ENCODE measurements around the gene ZNF83.
A peak's percentile ranks its signal among the peaks of the same experiment; 100 is the strongest.
"Not testable (repeated sequence)": the region's sequence is repeated elsewhere in the genome, so short reads cannot be mapped to it uniquely, and the experiment has no call there.

The ZNF83 gene

DNA sequence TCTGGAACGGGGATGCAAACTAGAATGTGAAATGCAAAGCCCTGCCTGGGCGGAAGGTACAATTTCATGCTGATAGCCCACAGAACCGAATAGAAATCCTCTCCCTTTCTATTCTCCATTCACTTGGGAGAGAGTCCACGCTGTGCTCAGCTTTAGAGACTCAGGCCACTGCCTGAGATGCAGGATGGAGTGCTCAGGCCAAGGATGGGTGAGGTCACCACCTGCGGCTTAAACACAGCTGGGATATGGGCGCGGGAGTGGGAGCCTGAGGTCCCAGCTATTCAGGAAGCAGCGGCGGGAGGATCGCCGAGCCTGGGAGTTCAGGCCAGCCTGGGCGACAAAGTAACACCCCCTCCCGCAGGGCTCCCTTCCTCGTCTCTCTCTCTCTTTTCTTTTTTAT lies 446 bp upstream of the ZNF83 start:
- DNase-seq: no peak

DNA sequence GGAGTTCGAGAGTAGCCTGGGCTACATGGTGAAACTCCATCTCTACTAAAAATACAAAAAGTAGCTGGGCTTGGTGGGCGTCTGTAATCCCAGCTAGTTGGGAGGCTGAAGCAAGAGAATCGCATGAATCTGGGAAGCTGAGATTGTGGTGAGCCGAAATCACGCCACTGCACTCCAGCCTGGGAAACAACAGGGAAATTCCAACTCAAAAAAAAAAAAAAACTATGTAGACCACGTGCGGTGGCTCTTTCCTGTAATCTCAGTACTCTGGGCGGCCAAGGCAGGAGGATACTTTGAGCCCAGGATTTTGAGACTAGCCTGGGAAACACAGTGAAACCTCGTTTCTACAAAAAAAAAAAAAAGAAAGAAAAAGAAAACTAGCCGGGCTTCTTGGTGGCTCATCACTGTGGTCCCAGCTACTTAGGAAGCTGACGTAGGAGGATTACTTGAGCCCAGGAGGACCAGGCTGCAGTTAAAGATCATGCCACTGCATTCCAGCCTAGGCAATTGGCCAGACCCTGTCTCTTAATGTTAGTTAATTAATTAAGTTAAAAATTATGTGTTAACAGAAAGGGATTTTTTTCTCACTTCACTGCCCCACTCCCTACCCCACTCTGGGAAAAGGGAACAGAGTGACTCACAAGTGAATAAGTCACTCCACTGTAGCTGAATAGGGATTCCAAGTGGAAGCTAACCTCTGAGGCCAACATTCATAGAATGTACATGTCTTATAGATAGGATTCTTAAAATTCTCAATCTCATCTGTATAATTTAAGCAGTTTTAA lies 2.2 kb downstream of the ZNF83 start:
- DNase-seq: no peak

- not testable (repeated sequence) for DNase-seq
Observed at GRCh38 chr19:52627441-52627840, 10.7 kb downstream of the ZNF83 start.

GRCh38 chr19:52626915-52627314 lies 11.2 kb downstream of the ZNF83 start:
- DNase-seq: no peak

- no peak for DNase-seq
Observed at GRCh38 chr19:52622261-52622660, 15.9 kb downstream of the ZNF83 start.

DNA sequence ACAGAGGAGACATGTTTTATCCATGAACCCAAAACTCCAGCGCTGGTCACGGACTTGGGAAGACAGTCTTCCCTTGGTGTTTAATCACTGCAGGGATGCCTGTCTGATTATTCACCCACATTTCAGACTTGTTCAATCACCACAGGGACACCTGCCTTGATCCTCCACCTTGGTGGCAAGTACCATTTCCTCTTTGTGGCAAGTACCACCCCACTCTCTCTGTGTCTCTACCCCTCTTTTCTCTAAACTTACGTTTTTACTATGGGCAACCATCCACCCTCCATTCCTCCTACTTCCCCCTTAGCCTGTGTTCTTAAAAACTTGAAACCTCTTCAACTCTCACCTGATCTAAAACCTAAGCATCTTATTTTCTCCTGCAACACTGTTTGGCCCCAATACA lies 16.8 kb downstream of the ZNF83 start:
- DNase-seq: no peak

- no peak for DNase-seq
Observed at GRCh38 chr19:52613299-52613906, 24.8 kb downstream of the ZNF83 start.

- DNase-seq: no peak
Observed at GRCh38 chr19:52603558-52604207, 34.5 kb downstream of the ZNF83 start.

DNA sequence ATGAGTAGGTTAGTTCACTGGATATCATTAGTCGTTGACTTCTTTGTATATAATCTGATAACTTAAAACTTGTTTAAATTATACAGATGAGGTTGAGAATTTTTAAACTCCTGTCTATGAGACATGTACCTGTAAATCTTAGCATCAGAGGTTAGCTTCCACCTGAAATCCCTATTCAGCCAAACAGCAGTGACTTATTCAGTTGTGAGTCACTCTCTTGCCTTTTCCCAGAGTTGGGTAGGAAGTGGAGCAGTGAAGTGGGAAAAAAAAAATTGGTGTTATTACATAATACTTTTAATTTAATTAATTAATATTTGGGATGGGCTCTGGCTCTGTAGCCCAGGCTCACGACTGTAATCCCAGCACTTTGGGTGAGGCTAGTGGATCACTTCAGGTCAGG lies 35.2 kb downstream of the ZNF83 start:
- DNase-seq: no peak

- DNase-seq: not testable (repeated sequence)
Observed at GRCh38 chr19:52601974-52602366, 36.2 kb downstream of the ZNF83 start.

DNA sequence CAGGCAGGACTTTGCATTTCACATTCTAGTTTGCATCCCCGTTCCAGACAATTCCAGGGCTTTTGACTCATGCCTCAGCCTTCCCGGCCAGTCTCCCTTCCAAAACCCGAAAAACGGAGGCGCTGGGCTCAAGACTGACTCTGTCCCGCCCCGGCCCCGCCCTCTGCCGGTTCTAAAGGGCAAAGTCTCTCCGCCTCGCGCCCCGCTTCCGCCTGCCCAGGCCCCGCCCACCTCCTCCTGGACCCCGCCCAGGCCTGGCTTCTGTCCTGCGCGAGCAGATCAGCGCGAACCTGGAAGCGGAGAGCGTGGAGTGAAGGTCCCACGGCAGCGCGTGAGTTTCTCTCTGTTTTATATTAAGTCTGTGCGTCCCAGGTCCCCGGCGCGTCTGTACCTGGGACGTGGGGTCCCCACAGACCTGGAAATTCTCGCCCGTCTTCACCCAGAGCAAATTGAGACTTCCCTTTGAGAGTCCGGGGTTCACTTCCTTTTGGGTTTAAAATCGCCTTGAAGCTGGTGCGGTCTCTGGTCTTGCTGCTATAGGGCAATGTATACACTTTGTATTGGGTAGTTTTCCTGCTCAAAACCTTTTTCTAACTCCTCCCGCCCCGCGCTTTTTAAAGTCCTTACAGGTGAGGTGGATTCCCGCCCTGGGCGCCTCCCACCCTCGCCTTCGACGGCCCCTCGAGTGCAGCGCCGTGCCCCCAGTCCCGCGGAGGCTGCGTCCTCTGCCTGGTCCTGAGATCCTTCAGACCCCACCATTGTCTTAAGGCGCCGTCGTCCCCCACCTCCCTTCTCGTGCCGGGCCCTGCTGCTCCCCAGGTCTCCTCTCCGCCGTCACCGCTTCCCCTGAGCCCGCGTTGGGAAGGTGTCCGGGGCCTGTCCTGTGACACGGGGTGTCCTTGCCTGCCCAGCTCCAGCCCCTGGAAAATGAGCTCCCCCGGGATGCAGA lies 36.9 kb downstream of the ZNF83 start:
- peak; percentile 58 to 94 (median 86) for DNase-seq

- peak in 1 of 4 experiments; percentile 25 for DNase-seq
Observed at GRCh38 chr19:52600639-52601024, 37.5 kb downstream of the ZNF83 start.

DNA sequence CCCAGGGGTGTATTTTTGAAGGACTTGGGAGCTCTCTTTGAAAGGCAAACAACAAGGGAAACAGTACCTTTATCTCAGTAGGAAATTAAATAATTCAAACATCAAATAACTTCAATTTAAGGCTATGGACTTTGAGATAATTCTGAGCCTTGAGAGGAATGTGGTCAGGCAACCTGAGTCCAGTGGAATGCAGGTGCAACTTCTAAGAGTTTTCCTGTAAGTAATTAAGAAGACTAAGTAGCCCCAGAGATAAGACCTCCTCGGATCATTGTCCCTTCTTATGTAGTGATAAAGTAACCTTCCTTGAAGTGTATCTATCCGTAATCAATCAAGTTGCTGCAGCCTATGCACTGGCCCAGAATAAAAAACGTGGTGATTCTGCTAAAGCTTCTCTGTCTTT lies 38.9 kb downstream of the ZNF83 start:
- no peak for DNase-seq

- DNase-seq: not testable (repeated sequence)
Observed at GRCh38 chr19:52593441-52593840, 44.7 kb downstream of the ZNF83 start.

DNA sequence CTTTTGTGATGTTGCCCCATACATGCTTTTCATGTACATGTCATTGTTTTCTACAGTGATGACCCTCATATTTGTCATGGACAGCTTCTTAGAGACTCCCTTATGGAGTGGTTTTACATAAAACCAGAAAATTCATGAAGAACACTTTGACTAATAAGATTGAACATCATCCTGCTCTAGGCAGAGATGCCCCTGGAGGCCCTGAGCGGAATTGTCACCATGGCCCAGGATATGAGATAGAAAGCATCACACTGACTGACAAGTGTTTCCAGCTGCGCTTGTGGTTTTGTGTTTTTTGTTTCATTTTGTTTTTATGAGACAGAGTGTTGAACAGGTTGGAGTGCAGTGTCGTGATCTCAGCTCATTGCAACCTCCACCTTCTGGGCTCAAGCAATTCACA lies 45.9 kb downstream of the ZNF83 start:
- DNase-seq: no peak

- no peak for DNase-seq
Observed at GRCh38 chr19:52590728-52591127, 47.4 kb downstream of the ZNF83 start.

GRCh38 chr19:52585604-52586003 lies 52.6 kb downstream of the ZNF83 start:
- DNase-seq: no peak

DNA sequence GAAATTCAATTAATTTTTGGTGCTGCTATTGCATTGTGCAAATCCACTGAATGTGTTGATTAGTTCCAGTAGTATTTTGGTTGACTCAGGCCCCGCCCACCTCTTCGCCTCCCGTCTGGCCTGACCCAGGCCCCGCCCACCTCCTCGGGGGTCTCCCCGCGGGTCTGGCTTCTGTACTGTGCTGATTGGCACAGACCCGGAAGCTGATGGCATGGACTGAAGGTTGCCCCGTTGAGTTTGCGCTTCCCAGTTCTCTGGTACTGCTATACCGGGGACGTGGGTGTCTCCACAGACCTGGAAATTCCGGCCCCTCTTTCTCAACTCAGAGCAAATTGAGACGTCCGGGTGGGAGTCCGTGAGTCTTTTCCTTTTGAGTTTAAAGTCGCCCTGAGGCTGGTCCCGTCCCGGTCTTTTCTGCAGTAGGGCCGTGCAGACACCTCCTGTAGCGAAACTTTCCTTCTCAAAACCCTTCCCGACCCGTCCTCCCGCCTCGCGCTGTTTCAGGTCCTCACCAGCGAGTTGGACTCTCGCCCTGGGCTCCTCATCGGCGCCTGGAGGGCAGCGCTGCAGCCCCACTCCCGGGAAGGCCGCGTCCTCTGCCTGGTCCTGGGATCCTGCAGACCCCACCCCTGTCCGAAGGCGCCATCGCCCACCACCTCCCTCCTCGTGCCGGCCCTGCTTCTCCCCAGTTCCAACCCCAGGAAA lies 53.3 kb downstream of the ZNF83 start:
- no peak for DNase-seq

DNA sequence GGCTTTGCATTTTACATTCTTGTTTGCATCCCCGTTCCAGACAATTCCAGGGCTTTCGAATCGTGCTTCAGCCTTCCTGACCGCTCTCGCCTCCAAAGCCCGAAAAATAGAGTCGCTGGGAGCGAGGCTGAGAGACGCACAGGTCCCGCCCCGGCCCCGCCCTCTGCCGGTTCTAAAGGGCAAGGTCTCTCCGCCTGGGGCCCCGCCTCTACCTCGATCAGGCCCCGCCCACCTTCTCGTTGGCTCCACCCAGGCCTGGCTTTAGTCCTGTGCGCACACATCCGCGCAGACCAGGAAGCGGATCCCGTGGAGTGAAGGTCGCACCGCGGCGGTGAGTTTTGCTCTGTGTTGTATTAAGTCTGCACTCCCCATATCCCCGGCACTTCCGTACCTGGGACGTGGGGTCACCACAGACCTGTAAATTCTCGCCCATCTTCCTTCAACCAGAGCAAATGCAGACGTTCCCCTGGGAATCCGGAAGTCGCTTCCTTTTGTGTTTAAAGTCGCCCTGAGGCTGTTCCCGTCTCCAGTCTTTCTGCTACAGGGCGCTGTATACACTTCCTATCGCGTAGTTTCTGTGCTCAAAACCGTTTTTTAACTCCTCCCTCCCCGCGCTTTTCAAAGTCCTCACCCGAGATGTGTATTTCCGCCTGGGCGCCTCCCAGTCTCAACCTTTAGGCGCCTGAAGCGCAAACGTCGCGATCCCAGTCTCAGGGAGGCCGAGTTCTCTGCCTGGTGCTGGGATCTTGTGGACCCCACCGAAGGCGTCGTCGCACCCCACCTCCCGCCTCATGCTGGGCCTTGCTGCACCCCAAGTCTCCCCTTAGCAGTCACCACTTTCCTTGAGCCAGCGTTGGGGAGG lies 67.9 kb downstream of the ZNF83 start, which contains the start of gene ZNF701:
Gene ZNF701, plus strand, starts transcription at position 288 of the 862 bp plus-strand sequence. CDS start 3,861 bp downstream, outside the sequence.
- peak; percentile 90 to 95 (median 92) for DNase-seq

DNA sequence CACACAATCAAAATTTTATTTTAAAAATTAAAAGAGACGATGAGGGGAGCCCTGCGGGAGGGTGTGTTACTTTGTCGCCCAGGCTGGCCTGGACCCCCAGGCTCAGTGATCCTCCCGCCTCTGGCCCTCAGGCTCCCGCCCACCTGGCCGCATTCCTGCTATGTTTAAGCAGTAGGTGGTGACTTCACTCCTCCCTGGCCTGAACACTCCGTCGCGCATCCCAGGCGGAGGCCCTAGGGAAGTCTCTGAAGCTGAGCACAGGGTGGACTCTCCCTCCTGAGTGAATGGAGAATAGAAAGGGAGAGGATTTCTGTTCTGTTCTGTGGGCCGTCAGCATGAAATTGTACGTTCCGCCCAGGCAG lies 68.5 kb downstream of the ZNF83 start:
- not testable (repeated sequence) for DNase-seq

DNA sequence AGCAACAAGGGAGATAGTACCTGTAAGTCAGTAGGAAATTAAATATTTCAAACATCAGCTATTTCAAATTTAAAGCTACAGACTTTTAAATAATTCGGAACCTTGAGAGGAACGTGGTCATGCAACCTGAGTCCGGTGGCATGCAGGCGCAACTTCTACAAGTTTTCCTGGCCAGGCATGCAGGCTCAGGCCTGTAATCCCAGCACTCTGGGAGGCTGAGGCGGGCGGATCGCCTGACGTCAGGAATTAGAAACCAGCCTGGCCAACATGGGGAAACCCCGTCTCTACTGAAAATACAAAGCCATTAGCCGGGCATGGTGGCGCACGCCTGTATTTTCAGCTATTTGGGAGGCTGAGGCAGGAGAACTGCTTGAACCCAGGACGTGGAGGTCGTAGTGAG lies 70.2 kb downstream of the ZNF83 start:
- no peak for DNase-seq
